ENCODE data around the gene ZNF506.
"Not testable (repeated sequence)": the region's sequence is repeated elsewhere in the genome, so short reads cannot be mapped to it uniquely, and the experiment has no call there.

ZNF506 gene

DNA sequence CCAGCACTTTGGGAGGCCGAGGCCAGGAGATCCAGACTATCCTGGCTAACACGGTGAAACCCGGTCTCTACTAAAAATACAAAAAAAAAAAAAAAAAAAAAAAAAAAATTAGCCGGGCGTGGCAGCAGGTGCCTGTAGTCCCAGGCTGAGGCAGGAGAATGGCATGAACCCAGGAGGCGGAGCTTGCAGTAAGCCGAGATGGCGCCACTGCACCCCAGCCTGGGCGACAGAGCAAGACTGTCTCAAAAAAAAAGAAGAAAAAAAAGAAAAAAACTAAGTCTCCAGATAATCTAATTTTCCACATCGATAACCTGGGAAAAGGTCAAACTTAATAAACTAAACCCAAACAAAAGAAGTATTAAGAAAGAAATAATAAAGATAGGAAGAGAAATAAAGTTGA lies 49.6 kb downstream of the ZNF506 start:
- not testable (repeated sequence) for H3K36me3 Mint-ChIP-seq (ENCODE audit: low read depth); H3K27ac Mint-ChIP-seq; H3K4me3 Mint-ChIP-seq; DNase-seq (ENCODE audit: low spot score); H3K27me3 Mint-ChIP-seq (ENCODE audit: low read depth); H3K4me1 Mint-ChIP-seq (ENCODE audit: low read depth)
- peaks cover 19% of the 10 kb centered on the region for H3K9me3 Mint-ChIP-seq

DNA sequence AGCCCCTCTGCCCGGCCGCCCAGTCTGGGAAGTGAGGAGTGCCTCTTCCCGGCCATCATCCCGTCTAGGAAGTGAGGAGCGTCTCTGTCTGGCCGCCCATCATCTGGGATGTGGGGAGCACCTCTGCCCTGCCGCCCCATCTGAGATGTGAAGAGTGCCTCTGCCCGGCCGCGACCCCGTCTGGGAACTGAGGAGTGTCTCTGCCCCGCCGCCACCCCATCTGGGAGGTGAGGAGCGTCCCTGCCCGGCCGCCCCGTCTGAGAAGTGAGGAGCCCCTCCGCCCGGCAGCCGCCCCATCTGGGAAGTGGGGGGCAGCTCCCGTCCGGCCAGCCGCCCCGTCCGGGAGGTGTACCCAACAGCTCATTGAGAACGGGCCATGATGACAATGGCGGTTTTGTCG lies 51.6 kb downstream of the ZNF506 start:
- H3K27ac Mint-ChIP-seq; H3K27me3 Mint-ChIP-seq (ENCODE audit: low read depth); H3K36me3 Mint-ChIP-seq (ENCODE audit: low read depth); H3K4me1 Mint-ChIP-seq (ENCODE audit: low read depth); H3K4me3 Mint-ChIP-seq; DNase-seq (ENCODE audit: low spot score): not testable (repeated sequence)
- peaks cover 30% of the 10 kb centered on the region for H3K9me3 Mint-ChIP-seq

DNA sequence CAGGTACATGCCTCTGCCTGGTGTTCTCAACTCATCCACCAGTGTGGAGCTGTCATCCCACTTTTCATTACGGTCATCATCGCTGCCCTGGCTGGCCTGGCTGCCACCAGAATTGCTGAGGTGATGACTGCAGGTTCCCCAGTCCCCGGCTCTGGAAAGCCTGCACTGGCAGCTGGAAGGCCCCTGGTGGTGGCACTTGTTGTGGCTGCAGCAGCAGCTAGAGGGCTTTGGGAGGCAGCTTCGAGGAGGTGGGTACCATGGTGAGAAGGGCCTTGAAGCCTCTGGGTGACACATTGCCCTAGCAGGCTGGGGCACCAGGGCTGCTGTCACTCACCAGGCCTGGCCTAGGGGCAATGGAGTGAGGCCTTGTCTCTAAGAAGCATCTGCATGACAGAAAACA lies 63.4 kb downstream of the ZNF506 start:
- Mint-ChIP-seq H3K27ac (no peak overlapping the region), H3K27me3 (ENCODE audit: low read depth) (no peaks in the 10 kb centered on the region), H3K4me3 (no peak overlapping the region), H3K9me3 (peaks cover 29% of the 10 kb centered on the region), H3K36me3 (ENCODE audit: low read depth) (peaks cover 2% of the 10 kb centered on the region), H3K4me1 (ENCODE audit: low read depth) (no peaks in the 10 kb centered on the region)
- no peak for DNase-seq (ENCODE audit: low spot score)

DNA sequence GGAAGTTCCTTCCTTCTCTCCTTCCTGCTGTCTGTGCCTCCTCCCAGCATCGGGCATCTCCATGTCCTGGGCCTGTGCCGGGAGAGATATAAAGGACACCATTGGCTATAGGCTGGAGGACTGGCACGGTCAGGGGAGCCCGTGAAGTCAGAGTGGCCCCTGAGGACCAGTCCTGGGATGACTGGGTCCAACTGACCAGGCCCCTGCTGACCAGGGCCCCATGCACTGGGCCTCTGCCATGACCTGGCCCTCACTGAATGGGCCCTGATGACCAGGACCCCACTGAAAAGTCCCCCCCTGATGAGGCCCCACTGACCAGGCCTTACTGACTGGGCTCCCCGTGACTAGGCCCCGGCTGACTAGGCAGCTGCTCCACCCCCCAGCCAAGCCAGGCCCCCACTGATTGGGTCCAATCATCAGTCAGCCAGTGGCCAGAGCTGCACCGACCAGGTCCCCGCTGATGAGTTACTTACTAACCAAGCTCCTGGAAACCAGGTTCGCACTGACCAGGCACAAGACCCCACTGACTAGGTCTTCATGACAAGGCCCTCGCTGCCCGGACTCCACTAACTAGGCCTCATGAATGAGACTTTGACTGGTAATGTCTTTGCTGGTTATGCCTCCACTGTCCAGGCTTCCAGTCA lies 68.7 kb downstream of the ZNF506 start:
- no peak overlapping the region for H3K27ac Mint-ChIP-seq
- no peaks in the 10 kb centered on the region for H3K4me1 Mint-ChIP-seq (ENCODE audit: low read depth)
- H3K4me3 Mint-ChIP-seq: no peak overlapping the region
- no peaks in the 10 kb centered on the region for H3K27me3 Mint-ChIP-seq (ENCODE audit: low read depth)
- DNase-seq (ENCODE audit: low spot score): no peak
- peaks cover 2% of the 10 kb centered on the region for H3K36me3 Mint-ChIP-seq (ENCODE audit: low read depth)
- peaks cover 27% of the 10 kb centered on the region for H3K9me3 Mint-ChIP-seq

DNA sequence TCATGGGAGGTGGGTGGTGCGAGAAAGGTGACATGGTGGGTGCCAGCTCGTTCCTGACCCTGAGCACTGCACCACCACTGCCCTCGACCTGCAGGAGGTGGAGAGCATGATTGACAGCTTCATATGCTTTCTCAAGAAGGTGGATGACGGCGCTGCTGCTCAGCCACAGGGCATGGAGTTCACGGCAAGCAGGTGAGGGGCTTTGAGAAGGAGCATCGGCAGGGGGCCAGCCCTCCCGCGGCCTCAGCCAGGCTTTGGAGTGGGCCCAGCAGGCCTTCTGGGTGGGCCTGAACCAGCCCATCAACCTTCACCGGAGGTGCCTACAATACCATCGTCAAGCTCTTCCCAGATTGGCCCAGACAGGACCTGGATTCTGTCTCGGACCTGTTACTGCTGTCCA lies 69.7 kb downstream of the ZNF506 start:
- Mint-ChIP-seq H3K27me3 (ENCODE audit: low read depth) (no peaks in the 10 kb centered on the region), H3K4me1 (ENCODE audit: low read depth) (no peaks in the 10 kb centered on the region), H3K9me3 (peaks cover 21% of the 10 kb centered on the region), H3K4me3 (no peak overlapping the region), H3K36me3 (ENCODE audit: low read depth) (peaks cover 2% of the 10 kb centered on the region), H3K27ac (no peak overlapping the region)
- no peak for DNase-seq (ENCODE audit: low spot score)

DNA sequence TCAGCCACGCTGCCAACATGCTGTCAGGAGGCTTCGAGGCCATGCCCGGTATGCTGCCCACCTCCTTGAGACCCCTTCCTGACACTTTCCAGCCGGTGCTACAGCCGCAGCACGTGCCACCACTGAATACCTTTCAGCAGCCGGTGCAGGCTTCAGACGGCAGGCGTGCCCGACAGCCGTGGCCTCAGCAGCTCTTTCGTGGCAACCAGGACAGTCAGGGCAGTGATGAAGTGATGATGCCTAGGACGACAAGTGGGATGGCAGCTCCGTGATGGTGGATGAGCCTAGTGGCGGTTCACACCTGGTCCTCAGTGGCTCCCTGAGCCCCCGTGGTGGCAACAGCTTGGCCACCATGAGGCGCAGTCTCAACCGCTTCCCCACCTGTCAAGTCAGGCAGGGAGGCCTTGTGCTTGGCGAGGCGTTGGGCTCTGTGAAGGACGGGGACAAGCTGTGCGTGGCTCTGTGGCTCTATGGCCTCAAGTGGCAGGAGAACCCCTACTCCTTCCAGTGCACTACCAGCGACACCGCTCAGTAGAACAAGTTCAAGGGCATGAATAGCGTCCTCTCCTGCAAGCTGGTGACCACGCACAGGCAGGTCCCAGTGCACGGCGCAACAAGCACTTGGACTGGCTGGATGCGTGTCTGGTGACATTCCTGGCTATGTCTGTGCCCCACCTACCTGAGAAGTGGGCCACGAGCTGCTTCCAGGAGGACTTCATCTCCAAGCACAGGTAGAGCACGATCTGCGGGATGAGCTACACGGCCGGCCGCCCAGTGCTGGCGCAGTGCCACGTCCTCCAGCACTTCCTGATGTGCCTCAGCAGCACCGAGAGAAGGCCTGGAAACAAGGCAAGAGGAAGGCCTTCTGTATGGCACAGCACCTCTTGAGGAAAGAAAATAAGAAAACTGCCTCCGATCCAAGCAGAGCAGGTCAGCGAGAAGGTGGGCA lies 70.4 kb downstream of the ZNF506 start:
- Mint-ChIP-seq H3K36me3 (ENCODE audit: low read depth) (peaks cover 2% of the 10 kb centered on the region), H3K4me1 (ENCODE audit: low read depth) (no peaks in the 10 kb centered on the region), H3K27me3 (ENCODE audit: low read depth) (no peaks in the 10 kb centered on the region), H3K27ac (no peak overlapping the region), H3K9me3 (peaks cover 19% of the 10 kb centered on the region), H3K4me3 (no peak overlapping the region)
- DNase-seq (ENCODE audit: low spot score): no peak

DNA sequence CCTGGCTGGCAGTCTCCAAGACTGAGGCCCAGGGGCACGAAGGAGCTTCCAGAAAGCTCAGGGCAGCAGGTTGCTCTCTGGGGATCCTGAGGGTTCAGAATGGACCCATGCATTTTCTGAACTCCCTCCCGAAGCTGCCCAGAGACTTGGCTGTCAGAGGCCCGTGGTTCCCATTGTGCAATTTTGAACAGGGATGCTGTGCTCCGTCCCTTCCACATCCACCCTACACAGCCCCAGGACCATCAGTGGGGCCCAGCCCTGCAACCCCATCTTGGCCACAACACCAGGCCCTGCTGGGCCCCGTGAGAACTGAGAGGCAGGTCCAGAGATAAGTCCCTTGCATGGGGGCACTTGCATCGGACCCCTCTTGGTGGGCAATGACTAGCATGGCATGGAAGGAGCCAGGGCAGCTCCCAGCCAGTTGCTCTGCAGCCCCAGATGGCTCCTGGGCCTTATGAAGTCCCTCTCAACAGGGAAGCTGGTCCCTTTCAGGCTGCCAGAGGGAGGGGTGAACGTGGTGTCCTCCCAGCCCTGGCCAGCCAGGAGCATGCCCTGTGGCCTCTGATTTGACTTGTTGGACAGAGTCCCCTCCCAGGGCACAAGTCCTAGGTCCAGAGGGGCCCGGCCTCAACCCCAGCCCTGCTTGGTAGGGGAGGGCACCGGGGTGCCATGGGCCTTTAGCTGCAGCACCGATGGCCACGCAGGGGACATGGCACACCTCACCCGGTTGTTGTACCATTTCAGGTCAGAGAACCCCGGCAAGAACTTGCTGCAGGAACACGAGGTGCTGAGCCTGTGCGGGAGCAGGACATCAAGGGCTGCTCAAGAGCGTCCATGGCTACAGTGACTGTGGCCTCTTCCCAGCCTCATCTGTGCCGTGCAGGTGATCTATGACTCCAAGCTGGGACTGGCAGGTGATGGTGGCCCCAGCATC lies 71.4 kb downstream of the ZNF506 start:
- Mint-ChIP-seq H3K9me3 (peaks cover 13% of the 10 kb centered on the region), H3K27me3 (ENCODE audit: low read depth) (no peaks in the 10 kb centered on the region), H3K4me3 (no peak overlapping the region), H3K36me3 (ENCODE audit: low read depth) (peaks cover 2% of the 10 kb centered on the region), H3K4me1 (ENCODE audit: low read depth) (no peaks in the 10 kb centered on the region), H3K27ac (no peak overlapping the region)
- DNase-seq (ENCODE audit: low spot score): no peak

DNA sequence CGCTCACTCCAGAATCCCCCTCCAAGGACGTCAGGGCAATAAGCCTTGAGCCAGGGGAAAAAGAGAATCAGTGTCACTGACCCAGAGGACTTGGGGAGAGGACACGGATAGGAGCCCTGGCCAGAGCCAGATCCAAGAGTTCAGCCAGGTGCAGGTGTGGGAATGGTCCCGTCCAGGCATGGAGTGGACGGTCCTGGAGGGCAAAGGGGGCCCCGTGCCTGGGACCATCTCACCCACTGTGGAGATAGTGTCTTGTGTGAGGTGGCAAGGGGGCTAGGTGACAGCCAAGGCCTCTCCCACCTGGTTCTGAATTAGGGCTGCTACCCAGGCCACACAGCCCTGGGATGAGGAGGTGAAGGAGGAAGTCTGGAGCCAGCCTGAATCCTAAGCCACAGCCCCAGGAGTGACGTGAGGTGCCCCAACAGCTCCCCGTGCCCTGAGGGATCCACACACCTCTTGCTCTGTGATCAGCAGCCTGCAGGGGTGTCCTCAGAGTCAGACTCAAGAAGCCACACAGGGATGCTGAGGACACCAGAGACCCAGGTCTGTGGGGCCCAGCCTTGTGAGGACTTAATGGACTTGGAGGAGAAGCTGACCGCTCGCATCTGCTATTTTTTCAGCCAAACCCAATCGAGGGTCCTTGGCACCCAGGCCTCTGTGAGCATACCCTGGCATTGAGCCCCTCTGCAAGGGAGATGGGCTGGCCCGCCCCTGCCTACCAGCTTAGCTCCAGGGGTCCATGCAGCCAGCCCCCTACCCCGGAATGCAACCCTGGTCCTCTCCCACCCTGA lies 72.2 kb downstream of the ZNF506 start:
- no peak overlapping the region for H3K27ac Mint-ChIP-seq
- peaks cover 2% of the 10 kb centered on the region for H3K36me3 Mint-ChIP-seq (ENCODE audit: low read depth)
- peaks cover 8% of the 10 kb centered on the region for H3K9me3 Mint-ChIP-seq
- H3K4me3 Mint-ChIP-seq: no peak overlapping the region
- DNase-seq (ENCODE audit: low spot score): no peak
- H3K27me3 Mint-ChIP-seq (ENCODE audit: low read depth): no peaks in the 10 kb centered on the region
- H3K4me1 Mint-ChIP-seq (ENCODE audit: low read depth): no peaks in the 10 kb centered on the region

DNA sequence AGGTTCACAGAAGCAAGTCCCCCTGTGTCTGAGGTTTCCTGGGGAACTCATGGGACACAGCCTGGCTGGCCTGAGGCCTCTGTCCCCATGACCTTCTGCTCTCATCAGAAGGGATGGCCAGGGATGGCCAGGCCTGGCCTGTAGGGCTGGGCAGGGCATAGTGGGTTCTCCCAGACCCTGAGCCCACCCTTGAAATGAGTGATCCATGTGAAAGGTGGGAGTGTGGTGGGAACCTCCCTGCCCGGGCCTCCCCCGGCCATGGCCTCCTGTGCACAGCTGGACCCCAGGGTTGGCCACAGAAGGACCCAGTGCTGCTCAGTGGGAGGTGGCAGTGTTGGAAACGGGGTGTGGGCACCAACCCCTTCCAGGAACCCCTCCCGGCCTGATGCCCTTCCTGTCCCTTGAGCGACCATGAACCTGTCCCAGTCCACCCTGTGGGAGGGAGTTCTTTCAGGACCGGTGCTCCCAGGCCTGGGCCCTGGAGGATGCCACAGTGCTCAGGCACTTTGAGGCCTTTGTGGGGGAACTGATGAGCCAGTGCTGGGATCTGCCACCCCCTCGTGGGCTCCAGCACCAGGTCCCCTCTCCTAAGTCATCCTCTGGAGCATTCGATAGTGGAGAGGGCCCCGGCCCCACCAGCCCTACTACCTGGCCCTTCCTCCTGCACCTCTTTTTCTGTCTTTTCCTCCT lies 73.2 kb downstream of the ZNF506 start:
- Mint-ChIP-seq H3K9me3 (peaks cover 8% of the 10 kb centered on the region), H3K27me3 (ENCODE audit: low read depth) (no peaks in the 10 kb centered on the region), H3K27ac (no peak overlapping the region), H3K4me1 (ENCODE audit: low read depth) (no peaks in the 10 kb centered on the region), H3K4me3 (no peak overlapping the region), H3K36me3 (ENCODE audit: low read depth) (no peaks in the 10 kb centered on the region)
- no peak for DNase-seq (ENCODE audit: low spot score)

DNA sequence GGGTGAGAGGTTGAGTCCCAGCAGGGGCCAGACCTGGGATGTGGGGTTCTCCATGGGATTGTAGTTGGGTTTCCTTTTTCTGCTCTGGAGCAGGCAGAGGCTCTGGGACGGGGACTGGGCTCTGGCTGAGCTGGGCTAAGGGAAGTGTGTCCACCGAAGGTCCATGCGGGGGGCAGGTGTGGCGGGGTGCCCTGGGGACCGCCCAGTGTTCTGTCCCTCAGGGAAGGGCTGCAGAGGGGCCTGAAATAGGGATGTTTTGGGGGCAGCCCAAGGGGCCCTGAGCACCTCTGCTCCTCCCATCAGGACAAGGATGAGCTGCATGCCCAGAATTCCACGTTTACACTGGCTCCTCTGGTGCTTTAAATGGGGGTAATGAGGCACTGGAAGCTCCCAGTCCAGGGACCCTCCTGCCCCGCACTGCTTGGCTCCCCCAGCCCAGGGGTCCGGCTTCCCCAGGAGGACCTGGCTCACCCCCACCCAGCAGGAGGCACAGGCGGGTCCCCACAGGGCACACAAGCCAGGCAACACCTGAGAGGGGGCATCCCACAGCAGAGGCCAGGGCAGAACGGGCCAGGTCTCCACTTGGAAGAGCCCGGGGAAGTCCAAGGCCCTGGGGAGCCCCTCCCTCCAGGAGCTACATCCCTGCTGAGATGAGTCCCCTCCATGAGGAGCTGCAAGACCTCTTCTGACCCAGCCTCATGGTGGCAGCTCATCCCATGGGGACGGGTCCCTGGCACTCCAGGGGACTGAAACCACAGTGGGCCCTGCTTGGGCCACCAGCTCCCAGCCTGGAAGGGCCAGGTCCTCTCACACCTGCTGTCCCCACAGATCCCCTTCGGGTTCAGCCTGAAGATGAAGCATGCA lies 74.0 kb downstream of the ZNF506 start:
- no peaks in the 10 kb centered on the region for H3K27me3 Mint-ChIP-seq (ENCODE audit: low read depth)

DNA sequence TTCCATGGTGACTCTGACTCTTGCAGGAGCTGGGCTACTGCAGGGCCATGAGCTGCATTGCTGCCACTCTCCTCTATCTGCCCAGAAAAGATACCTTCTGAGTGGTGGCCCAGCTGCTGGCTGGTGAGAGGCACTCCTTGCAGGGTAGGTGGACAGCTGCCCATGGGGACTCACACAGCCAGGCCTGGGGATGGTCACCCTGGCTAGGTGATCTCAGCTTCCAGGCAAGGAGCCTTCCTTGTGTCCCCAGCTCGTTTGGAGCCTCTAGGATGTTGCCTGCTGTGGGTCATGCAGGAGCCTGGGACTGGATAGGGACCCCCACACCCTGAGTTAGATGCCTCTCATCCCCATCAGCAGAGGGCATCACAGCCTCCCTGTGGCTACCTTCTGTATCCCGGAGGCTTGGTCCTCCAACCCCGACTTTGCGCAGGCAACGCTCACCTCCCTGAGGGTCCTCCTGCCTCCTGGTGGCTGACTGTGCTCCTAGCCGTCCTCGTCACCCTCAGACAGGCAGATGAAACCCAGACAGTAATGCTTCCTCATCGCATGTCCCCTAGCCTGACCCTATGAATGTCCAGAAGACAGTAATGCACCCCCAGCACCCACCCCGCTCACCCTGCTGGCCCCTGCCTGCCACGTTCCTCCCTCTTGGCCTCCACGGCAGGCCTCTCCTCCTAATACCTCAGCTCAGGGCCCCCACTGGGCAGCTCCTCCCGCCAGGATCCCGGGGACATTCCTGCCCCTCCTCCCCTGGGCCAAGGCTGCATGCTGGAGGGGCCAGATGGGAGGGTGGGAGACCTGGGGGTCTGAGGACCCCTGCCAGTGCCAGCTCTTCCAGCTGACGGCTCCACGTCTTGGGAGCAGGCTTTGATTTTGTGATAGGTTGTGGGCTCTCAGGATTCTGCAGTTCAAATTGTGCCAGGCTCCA lies 75.0 kb downstream of the ZNF506 start:
- Mint-ChIP-seq H3K27ac (no peak overlapping the region), H3K9me3 (peaks cover 3% of the 10 kb centered on the region), H3K4me3 (no peak overlapping the region), H3K4me1 (ENCODE audit: low read depth) (no peaks in the 10 kb centered on the region), H3K27me3 (ENCODE audit: low read depth) (no peaks in the 10 kb centered on the region), H3K36me3 (ENCODE audit: low read depth) (no peaks in the 10 kb centered on the region)
- no peak for DNase-seq (ENCODE audit: low spot score)

More for the DNA sequence above, 74.0 kb downstream of the ZNF506 start:
- no peaks in the 10 kb centered on the region for H3K36me3 Mint-ChIP-seq (ENCODE audit: low read depth)
- H3K4me3 Mint-ChIP-seq: no peak overlapping the region
- no peak overlapping the region for H3K27ac Mint-ChIP-seq
- no peaks in the 10 kb centered on the region for H3K4me1 Mint-ChIP-seq (ENCODE audit: low read depth)
- DNase-seq (ENCODE audit: low spot score): no peak
- H3K9me3 Mint-ChIP-seq: peaks cover 5% of the 10 kb centered on the region

Measured in T-helper 2 cell treated with Interferon-gamma antibody and Interleukin-4, amounts not matched to agents 5 μg/mL and 100 μg/mL, for 36 hours (primary cell).